Measurements from ENCODE around the gene SMG6.
A peak's percentile ranks its signal among the peaks of the same experiment; 100 is the strongest.

The SMG6 gene

DNA sequence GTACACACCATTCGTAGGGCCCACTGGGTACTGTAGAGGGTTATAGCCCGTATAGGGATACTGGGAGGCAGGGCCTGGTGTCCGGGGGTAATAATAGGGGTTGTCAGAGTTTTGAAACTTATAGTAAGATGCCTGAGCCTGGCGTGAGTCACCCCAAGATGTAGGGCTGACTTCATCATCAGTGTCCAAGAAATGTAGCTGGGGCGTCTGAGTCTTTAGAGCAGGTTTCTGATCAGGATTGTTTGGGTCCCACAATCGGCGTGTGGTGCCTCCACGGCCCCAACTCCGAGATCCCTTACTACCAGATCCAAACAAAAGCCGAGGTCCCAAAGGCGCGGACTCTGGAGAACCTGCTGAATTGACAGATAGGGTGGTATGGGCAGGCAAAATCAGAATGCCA, 4.4 kb downstream of the SMG6 start:
- TF ChIP-seq, protein P1, sequence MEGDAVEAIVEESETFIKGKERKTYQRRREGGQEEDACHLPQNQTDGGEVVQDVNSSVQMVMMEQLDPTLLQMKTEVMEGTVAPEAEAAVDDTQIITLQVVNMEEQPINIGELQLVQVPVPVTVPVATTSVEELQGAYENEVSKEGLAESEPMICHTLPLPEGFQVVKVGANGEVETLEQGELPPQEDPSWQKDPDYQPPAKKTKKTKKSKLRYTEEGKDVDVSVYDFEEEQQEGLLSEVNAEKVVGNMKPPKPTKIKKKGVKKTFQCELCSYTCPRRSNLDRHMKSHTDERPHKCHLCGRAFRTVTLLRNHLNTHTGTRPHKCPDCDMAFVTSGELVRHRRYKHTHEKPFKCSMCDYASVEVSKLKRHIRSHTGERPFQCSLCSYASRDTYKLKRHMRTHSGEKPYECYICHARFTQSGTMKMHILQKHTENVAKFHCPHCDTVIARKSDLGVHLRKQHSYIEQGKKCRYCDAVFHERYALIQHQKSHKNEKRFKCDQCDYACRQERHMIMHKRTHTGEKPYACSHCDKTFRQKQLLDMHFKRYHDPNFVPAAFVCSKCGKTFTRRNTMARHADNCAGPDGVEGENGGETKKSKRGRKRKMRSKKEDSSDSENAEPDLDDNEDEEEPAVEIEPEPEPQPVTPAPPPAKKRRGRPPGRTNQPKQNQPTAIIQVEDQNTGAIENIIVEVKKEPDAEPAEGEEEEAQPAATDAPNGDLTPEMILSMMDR (IDR thresholded peaks at IDR 0.05): no peak

DNA sequence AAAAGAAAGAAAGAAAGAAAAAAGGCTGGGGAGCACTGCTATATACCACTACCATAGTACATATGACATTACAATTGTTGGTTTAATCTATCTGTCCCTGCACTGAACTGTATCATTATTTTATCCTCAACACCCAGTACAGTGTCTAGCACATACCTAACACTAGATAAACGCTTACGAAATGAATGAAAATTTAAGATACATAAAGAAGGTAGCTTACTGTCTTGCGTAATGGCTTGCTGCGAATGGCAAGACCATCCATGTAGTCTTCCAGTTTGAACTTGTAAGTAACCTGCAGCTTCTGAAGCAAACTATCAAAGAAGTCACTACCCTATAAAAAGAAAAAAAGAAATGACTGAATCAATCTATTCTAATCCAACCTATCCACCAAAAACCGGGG, 6.6 kb downstream of the SMG6 start:
- TF ChIP-seq, protein P1 (IDR thresholded peaks at IDR 0.05): no peak

DNA sequence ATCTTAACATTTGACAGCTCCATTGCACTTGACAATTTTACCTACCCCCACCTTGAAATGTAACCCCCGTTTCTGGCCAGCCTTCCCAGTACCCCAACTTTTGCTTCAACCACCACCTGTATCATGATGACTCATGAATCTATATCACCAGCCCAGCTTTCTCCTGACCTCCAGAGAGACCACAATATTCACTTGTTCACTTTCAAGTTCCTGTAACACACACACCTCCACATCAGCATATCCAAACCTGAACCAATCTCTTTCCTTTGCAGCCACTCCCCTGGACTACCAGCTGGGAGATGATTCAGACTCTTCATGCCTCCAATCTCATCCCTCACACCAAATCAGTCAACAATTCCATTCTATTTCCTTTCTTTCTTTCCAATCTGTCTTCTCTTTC, 8.0 kb downstream of the SMG6 start:
- TF ChIP-seq, protein P1 (IDR thresholded peaks at IDR 0.05): no peak

DNA sequence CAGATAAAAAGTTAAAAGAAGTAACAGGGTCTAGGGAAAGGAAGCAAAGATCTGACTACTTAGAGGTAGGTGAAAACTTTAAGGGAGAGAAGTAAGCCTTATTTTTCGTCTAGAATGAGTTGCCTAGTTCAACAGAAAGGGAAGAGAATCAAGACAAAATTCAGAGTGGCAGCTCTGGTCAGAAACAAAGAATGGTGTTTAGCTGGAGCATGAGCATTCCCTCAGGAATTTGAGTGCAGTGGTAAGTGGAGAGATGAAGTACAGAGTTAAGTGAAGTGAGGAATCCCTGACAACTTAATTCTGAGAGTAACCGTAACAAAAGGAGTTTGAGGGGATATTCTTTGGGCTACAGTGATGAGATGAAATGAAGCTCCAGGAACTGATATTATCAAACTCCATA, 11.5 kb downstream of the SMG6 start:
- TF ChIP-seq, protein P1 (IDR thresholded peaks at IDR 0.05): no peak

DNA sequence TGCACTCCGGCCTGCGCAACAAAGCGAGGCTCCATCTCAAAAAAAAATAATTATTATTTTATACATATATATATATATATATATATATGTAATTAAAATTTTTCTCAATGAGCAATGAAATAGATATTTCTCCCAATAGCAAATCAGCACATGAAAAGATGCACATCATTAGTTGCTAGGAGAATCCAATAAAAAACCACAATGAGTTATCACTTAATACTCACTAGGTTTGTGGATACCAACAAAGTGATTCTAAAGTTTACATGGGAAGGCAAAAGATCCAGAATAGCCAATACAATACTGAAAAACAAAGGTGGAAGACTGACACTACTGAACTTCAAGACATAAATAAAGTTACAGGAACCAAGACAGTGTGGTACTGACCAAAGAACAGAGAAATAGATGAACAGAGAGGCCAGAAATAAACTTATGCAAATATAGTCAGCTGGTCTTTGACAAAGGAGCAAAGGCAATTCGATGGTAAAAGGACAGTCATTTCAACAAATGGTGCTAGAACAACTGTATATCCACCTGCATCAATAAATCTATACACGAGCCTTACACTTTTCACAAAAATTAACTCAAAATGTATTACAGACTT, 13.6 kb downstream of the SMG6 start:
- TF ChIP-seq, protein P1 (IDR thresholded peaks at IDR 0.05): no peak

DNA sequence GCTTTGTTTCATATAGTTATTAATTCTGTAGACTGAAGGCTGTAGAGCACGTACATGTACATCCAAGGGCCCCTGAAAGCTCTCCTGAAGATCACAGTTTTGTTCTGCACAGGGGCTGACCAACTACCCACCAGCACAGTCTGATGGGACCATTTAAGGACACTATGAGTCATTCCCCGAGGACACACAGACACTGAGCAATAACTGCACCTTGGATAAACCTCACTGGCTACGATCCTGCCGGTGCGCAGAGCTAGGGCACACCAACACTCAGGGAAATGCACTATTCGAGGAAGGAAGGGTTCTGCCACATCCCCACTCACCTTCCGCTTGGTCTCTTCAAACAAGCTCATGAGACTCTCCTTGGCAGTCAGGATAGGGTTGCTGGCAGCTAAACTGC, 20.3 kb downstream of the SMG6 start:
- TF ChIP-seq, protein P1 (IDR thresholded peaks at IDR 0.05): no peak

DNA sequence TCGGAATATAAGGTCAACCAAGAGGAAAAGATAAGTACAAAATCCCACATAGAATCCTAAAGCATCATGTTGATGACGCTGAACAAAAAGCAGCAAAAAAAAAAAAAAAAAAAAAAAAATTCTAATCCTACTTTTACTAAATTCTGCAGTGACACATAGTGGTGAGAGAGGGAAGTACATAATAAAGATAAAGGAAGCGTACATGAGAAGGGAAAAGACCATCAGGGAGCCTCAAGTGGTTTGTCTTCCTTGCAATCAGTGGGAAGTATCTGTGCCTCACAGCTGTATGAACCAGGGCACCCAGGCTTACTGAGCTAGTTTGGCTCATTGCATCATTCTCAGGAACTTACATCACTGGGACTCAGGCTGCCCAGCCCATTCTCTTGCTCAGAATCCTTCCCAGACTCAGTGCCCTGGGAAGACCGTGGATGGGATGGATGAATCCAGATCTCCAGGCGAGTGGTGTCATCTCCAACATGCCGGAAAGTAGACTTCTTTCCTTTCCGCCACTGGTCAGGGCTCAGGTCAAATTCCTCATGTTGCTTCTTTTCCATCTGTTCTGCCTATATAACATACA, 21.2 kb downstream of the SMG6 start:
- TF ChIP-seq, protein P1 (IDR thresholded peaks at IDR 0.05): peak; percentile 61

DNA sequence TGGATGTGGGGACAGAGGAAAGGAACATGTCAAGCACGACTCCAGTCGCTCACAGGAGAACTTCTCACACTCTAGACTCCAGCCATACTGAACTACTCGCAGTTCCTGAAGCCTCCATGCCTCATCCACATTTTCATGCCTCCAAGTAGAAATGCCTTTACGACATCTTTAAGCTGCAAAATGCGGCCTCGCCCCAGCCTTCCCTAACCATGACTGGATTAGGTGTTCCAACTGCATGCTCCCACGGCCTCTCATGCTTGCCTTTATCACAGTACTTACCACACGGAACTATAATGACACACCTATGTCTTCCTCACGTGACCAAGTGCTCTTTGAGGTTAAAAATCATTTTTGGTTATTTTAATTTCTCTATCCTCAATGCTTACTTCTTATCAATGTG, 23.9 kb downstream of the SMG6 start:
- TF ChIP-seq, protein P1 (IDR thresholded peaks at IDR 0.05): no peak
